GM23338 (cell line): Measurements from ENCODE around the gene SUMF1. TPM values are rescaled to one million over a fixed set of nuclear protein-coding genes. Genes with fewer than 3 reads are reported as not detected.

Experiments used
- ATAC-seq: fragments of 200-7000 bp; cut with Tn5 transposase; 3 replicates; pipeline ENCODE4 v1.9.1; 2020
- DNase-seq: peaks from one replicate; pipeline ENCODE4 v3.0.0-alpha.2; 2015; ENCODE audit warnings: low spot score
- H2AFZ ChIP-seq: fragments of 200-600 bp; sonication (generic); 2 replicates; pipeline ENCODE4 v1.8.0; 2016; ENCODE audit warnings: antibody characterized with exemption, mild to moderate bottlenecking, moderate library complexity
- H3F3A ChIP-seq: fragments of 200-600 bp; sonication (generic); replicated peaks from 2 replicates; pipeline ENCODE4 v1.8.0; 2017; ENCODE audit warnings: antibody characterized with exemption, mixed run types, low read depth
- H3K27ac ChIP-seq: fragments of 200-600 bp; sonication (generic); 2 replicates; pipeline ENCODE4 v1.6.1; 2016; ENCODE audit warnings: low read depth
- H3K27me3 ChIP-seq: fragments of 200-600 bp; sonication (generic); 2 replicates; pipeline ENCODE4 v1.8.0; 2016; ENCODE audit warnings: mild to moderate bottlenecking, mixed run types, moderate library complexity; ENCODE audit not compliant: insufficient read depth
- H3K36me3 ChIP-seq: fragments of 200-600 bp; sonication (generic); 2 replicates; pipeline ENCODE4 v1.8.0; 2016; ENCODE audit warnings: mild to moderate bottlenecking; ENCODE audit not compliant: insufficient read depth
- H3K4me1 ChIP-seq: fragments of 200-600 bp; sonication (generic); 2 replicates; pipeline ENCODE4 v1.8.0; 2016; ENCODE audit warnings: mild to moderate bottlenecking, moderate library complexity; ENCODE audit not compliant: insufficient read depth
- H3K4me2 ChIP-seq: fragments of 200-600 bp; sonication (generic); 2 replicates; pipeline ENCODE4 v1.7.1; 2017; ENCODE audit warnings: mixed run types
- H3K4me3 ChIP-seq: fragments of 200-600 bp; sonication (generic); 2 replicates; pipeline ENCODE4 v1.6.1; 2016; ENCODE audit warnings: mixed run types
- H3K79me2 ChIP-seq: fragments of 200-600 bp; sonication (generic); replicated peaks from 2 replicates; pipeline ENCODE4 v1.8.0; 2017; ENCODE audit warnings: mild to moderate bottlenecking; ENCODE audit not compliant: insufficient read depth
- H3K9me2 ChIP-seq: fragments of 200-600 bp; sonication (generic); 2 replicates; pipeline ENCODE4 v1.8.0; 2017; ENCODE audit not compliant: insufficient read depth
- H4K20me1 ChIP-seq: fragments of 200-600 bp; sonication (generic); replicated peaks from 2 replicates; pipeline ENCODE4 v1.8.0; 2017; ENCODE audit warnings: mild to moderate bottlenecking; ENCODE audit not compliant: insufficient read depth
- H3K27ac Mint-ChIP-seq: 2 replicates; pipeline ENCODE4 v1.8.0; 2020; ENCODE audit warnings: inconsistent platforms, mild to moderate bottlenecking, moderate library complexity, mixed read lengths
- H3K27me3 Mint-ChIP-seq: 3 replicates; pipeline ENCODE4 v1.8.0; 2022; ENCODE audit warnings: low read depth, mild to moderate bottlenecking, moderate library complexity, mixed read lengths, inconsistent platforms; ENCODE audit not compliant: insufficient read depth, poor library complexity
- H3K36me3 Mint-ChIP-seq: 3 replicates; pipeline ENCODE4 v1.8.0; 2021; ENCODE audit warnings: low read depth, mild to moderate bottlenecking, inconsistent platforms, moderate library complexity, mixed read lengths
- H3K4me1 Mint-ChIP-seq: 3 replicates; pipeline ENCODE4 v1.8.0; 2020; ENCODE audit warnings: mild to moderate bottlenecking, inconsistent platforms, mixed read lengths
- H3K4me3 Mint-ChIP-seq: 3 replicates; pipeline ENCODE4 v1.8.0; 2021; ENCODE audit warnings: moderate library complexity, mild to moderate bottlenecking, inconsistent platforms, mixed read lengths
- H3K9me3 Mint-ChIP-seq: 3 replicates; pipeline ENCODE4 v1.8.0; 2020; ENCODE audit warnings: moderate library complexity, mild to moderate bottlenecking, inconsistent platforms, mixed read lengths
- ETS1 ChIP-seq: IDR thresholded peaks from 2 replicates; pipeline ENCODE4 v1.6.1; 2016; ENCODE audit warnings: antibody characterized with exemption
- ZNF462 ChIP-seq: fragments of 250-450 bp; sonication (Bioruptor Pico); IDR thresholded peaks from 2 replicates; pipeline ENCODE4 v1.5.0; 2020; ENCODE audit warnings: mild to moderate bottlenecking, moderate library complexity
- polyA plus RNA-seq: library from polyadenylated mRNA; unstranded; fragments of >200 nt; fragmentation: Nextera tagmentation; extraction: Ambion mirVana; gene quantifications from 2 replicates; pipeline ENCODE4 v1.2.1, GENCODE V29; 2016
- total RNA-seq: library from RNA; depleted of rRNA; stranded (reverse); fragments of >200 nt; shearing (Covaris generic); gene quantifications from 2 replicates; pipeline ENCODE4 v1.2.3, GENCODE V29; 2014

Gene SUMF1
- total and polyA plus RNA-seq, 2 experiments from 2014 or later = 6.9 to 20.3 TPM

- no peak overlapping the region for H3K27ac ChIP-seq
- no peak for DNase-seq
- H3K9me2 ChIP-seq = no peaks in the 10 kb centered on the region
- Mint-ChIP-seq H3K4me3 (peak overlapping the region; percentile 89; the same call in 1 of the 3 replicates), H3K27ac (no peak overlapping the region), H3K27me3 (peaks cover 20% of the 10 kb centered on the region), H3K4me1 (peaks cover 16% of the 10 kb centered on the region), H3K9me3 (no peaks in the 10 kb centered on the region), H3K36me3 (no peaks in the 10 kb centered on the region)
- H3K79me2 ChIP-seq = no peaks in the 10 kb centered on the region
- 0 out of 2 replicates have a peak, but pooled peaks cover 4% of the 10 kb centered on the region for H3F3A ChIP-seq
- TF ChIP-seq ETS1 (no peak), ZNF462 (CRISPR knock-in tag) (no peak)
- peaks cover 5% of the 10 kb centered on the region; the same call in 1 of the 2 replicates for H3K4me1 ChIP-seq
- no peaks in the 10 kb centered on the region for H3K36me3 ChIP-seq
- peaks cover 31% of the 10 kb centered on the region for H3K27me3 ChIP-seq
- no peak for ATAC-seq
- H2AFZ ChIP-seq = no peak overlapping the region
- no peaks in the 10 kb centered on the region for H4K20me1 ChIP-seq
- peak overlapping the region; percentile 95 for H3K4me2 ChIP-seq
- peak overlapping the region; percentile 86; the same call in 1 of the 2 replicates for H3K4me3 ChIP-seq
Observed at GRCh38 chr3:4494895-4495264, 27.8 kb upstream of the SUMF1 start.
